Lower lobe of right lung (tissue), 2 donors: ENCODE data around the gene HS3ST6. TPM values are rescaled to one million over a fixed set of nuclear protein-coding genes. Genes with fewer than 3 reads are reported as not detected.
A peak's percentile ranks its signal among the peaks of the same experiment; 100 is the strongest.
"Not testable (repeated sequence)": the region's sequence is repeated elsewhere in the genome, so short reads cannot be mapped to it uniquely, and the experiment has no call there.

Source experiments
- ATAC-seq, 2 donors: fragments of 200-7000 bp; cut with Tn5 transposase; one replicate each; pipeline ENCODE4 v1.9.1; 2020 to 2022; ENCODE audit warnings: mild to moderate bottlenecking in 2 of 2, moderate library complexity in 2 of 2
- DNase-seq: peaks from one replicate; pipeline ENCODE4 v3.0.0-alpha.2; 2020
- H3K27ac ChIP-seq: fragments of 200-600 bp; one replicate; pipeline ENCODE4 v1.8.0; 2022
- H3K27me3 ChIP-seq: fragments of 200-600 bp; one replicate; pipeline ENCODE4 v1.8.0; 2022; ENCODE audit warnings: low read depth
- H3K36me3 ChIP-seq: fragments of 200-600 bp; one replicate; pipeline ENCODE4 v1.8.0; 2022; ENCODE audit warnings: mild to moderate bottlenecking
- H3K4me1 ChIP-seq: fragments of 200-600 bp; one replicate; pipeline ENCODE4 v1.8.0; 2022
- H3K4me3 ChIP-seq: fragments of 200-600 bp; one replicate; pipeline ENCODE4 v1.8.0; 2022; ENCODE audit warnings: mild to moderate bottlenecking
- H3K9me3 ChIP-seq: fragments of 200-600 bp; one replicate; pipeline ENCODE4 v1.8.0; 2022
- CTCF ChIP-seq: fragments of 200-600 bp; IDR thresholded peaks from one replicate; pipeline ENCODE4 v1.8.0; 2022; ENCODE audit warnings: antibody characterized with exemption, mild to moderate bottlenecking
- intact Hi-C: fragments of 100-400 bp; cut with DNase I; formaldehyde crosslinking; loops from one replicate; pipeline ENCODE4 v1.11.0; 2022
- total RNA-seq: library from RNA; stranded (reverse); fragmentation: NEBNext Ultra II Directional; extraction: Animal tissue kit (Norgen Biotek cat#: 25700); gene quantifications from one replicate; pipeline ENCODE4 v1.2.1, GENCODE V29; 2021
- donor health status: DM: no; HTN: yes; CAD: no; lungs with severe emphysema.

Gene HS3ST6
- total RNA-seq, 1 donor from 2014 or later: 1.3 TPM

- TF ChIP-seq CTCF: no peak
- H3K27ac ChIP-seq: no peak overlapping the region
- H3K9me3 ChIP-seq: no peaks in the 10 kb centered on the region
- no peaks in the 10 kb centered on the region for H3K36me3 ChIP-seq
- intact Hi-C loops: no loop called here
- peaks cover 47% of the 10 kb centered on the region for H3K27me3 ChIP-seq
- DNase-seq: no peak
- no peak overlapping the region for H3K4me3 ChIP-seq
- no peak for ATAC-seq
- peaks cover 6% of the 10 kb centered on the region for H3K4me1 ChIP-seq
These were observed 5.9 kb upstream of the HS3ST6 start for GRCh38 chr16:1924095-1924494.

GRCh38 chr16:1923299-1924034 lies 5.3 kb upstream of the HS3ST6 start:
- H3K4me1 ChIP-seq: peaks cover 10% of the 10 kb centered on the region
- intact Hi-C loops: no loop called here
- no peaks in the 10 kb centered on the region for H3K36me3 ChIP-seq
- H3K27ac ChIP-seq: no peak overlapping the region
- H3K27me3 ChIP-seq: peaks cover 53% of the 10 kb centered on the region
- H3K9me3 ChIP-seq: no peaks in the 10 kb centered on the region
- DNase-seq: no peak
- ATAC-seq: peak; percentile 55 to 58
- peak; percentile 14 for TF ChIP-seq CTCF
- no peak overlapping the region for H3K4me3 ChIP-seq

- Histone ChIP-seq H3K9me3 (no peaks in the 10 kb centered on the region), H3K4me1 (peaks cover 11% of the 10 kb centered on the region), H3K36me3 (no peaks in the 10 kb centered on the region), H3K4me3 (no peak overlapping the region), H3K27ac (no peak overlapping the region), H3K27me3 (peaks cover 60% of the 10 kb centered on the region)
- DNase-seq (no peak), ATAC-seq (no peak)
- intact Hi-C loops: no loop called here
- TF ChIP-seq CTCF: no peak
These were observed 4.1 kb upstream of the HS3ST6 start for GRCh38 chr16:1922357-1922756.

GRCh38 chr16:1920727-1921171 lies 2.5 kb upstream of the HS3ST6 start:
- Histone ChIP-seq H3K4me1 (peaks cover 11% of the 10 kb centered on the region), H3K27me3 (peaks cover 75% of the 10 kb centered on the region), H3K9me3 (no peaks in the 10 kb centered on the region), H3K4me3 (no peak overlapping the region), H3K27ac (no peak overlapping the region), H3K36me3 (no peaks in the 10 kb centered on the region)
- DNase-seq: no peak
- intact Hi-C loops: no loop called here
- TF ChIP-seq CTCF: no peak
- peak; percentile 30 to 41 for ATAC-seq

- H3K36me3 ChIP-seq, DNase-seq, H3K4me3 ChIP-seq, H3K9me3 ChIP-seq, H3K27ac ChIP-seq, intact Hi-C loops, ATAC-seq: not testable (repeated sequence)
- Histone ChIP-seq H3K27me3 (peaks cover 77% of the 10 kb centered on the region), H3K4me1 (peaks cover 11% of the 10 kb centered on the region)
These were observed 1.9 kb upstream of the HS3ST6 start for GRCh38 chr16:1920122-1920521.

- Histone ChIP-seq H3K27me3 (peaks cover 84% of the 10 kb centered on the region), H3K9me3 (no peaks in the 10 kb centered on the region), H3K4me1 (peaks cover 11% of the 10 kb centered on the region), H3K27ac (no peak overlapping the region), H3K4me3 (no peak overlapping the region), H3K36me3 (no peaks in the 10 kb centered on the region)
- no peak for TF ChIP-seq CTCF
- no peak for ATAC-seq
- no peak for DNase-seq
- intact Hi-C loops: no loop called here
These were observed 1.2 kb upstream of the HS3ST6 start for GRCh38 chr16:1919327-1919998.
